B cell (primary cell): ENCODE results near the gene MEGF11. TPM values are rescaled to one million over a fixed set of nuclear protein-coding genes. Genes with fewer than 3 reads are reported as not detected.

Experiments used
- ATAC-seq: fragments of 200-7000 bp; cut with Tn5 transposase; one replicate; pipeline ENCODE4 v1.10.0; 2021; ENCODE audit warnings: low read depth, mild to moderate bottlenecking, moderate number of reproducible peaks, moderate library complexity
- CTCF ChIA-PET: fragments of 350-600 bp; sonication (Branson Sonifier 250); formaldehyde crosslinking; loops from one replicate; lab custom pipeline; 2021; ENCODE audit warnings: antibody characterized with exemption, inconsistent platforms; lab: Charles Lee
- POLR2A ChIA-PET: fragments of 350-600 bp; sonication (Branson Sonifier 250); formaldehyde crosslinking; loops from one replicate; lab custom pipeline; 2021; ENCODE audit warnings: antibody characterized with exemption; lab: Charles Lee
- DNase-seq: peaks from one replicate; pipeline ENCODE4 v3.0.0; 2013
- H2AFZ ChIP-seq: 2 replicates; pipeline ENCODE4 v1.6.1; 2012; ENCODE audit warnings: mild to moderate bottlenecking, low read depth, low read length; ENCODE audit not compliant: insufficient read depth, poor library complexity, severe bottlenecking
- H3K27ac ChIP-seq, 2 donors: 1 replicate in 1 of 2; 2 replicates in 1 of 2; pipeline ENCODE4 v1.5.1; 2012 to 2013; ENCODE audit warnings: low read length in 2 of 2, mild to moderate bottlenecking in 2 of 2, moderate library complexity in 1 of 2
- H3K27me3 ChIP-seq, 4 experiments: fragments of 200-600 bp in 1 of 4; sonication (generic) in 1 of 4; replicated peaks in 1 of 4; 1 replicate in 2 of 4; 2 replicates in 2 of 4; pipeline versions ENCODE4 v1.6.1 to v1.7.0; 2013 to 2016; ENCODE audit warnings: low read length in 3 of 4, mild to moderate bottlenecking in 2 of 4, mixed read lengths in 1 of 4, moderate library complexity in 1 of 4; ENCODE audit not compliant: insufficient read depth in 4 of 4, control insufficient read depth in 3 of 4; ENCODE audit errors: control extremely low read depth in 1 of 4
- H3K36me3 ChIP-seq, 2 experiments: replicated peaks in 1 of 2; 1 replicate in 1 of 2; 2 replicates in 1 of 2; pipeline versions ENCODE4 v1.6.1 to v1.7.1; 2013; ENCODE audit warnings: low read length in 1 of 2; ENCODE audit not compliant: insufficient read depth in 2 of 2, control insufficient read depth in 1 of 2; ENCODE audit errors: control extremely low read depth in 1 of 2, extremely low read depth in 1 of 2
- H3K4me1 ChIP-seq, 2 donors: fragments of 200-600 bp in 1 of 2; sonication (generic) in 1 of 2; 1 replicate in 1 of 2; 2 replicates in 1 of 2; pipeline versions ENCODE4 v1.5.1 to v1.6.1; 2013 to 2017; ENCODE audit warnings: low read length in 2 of 2; ENCODE audit not compliant: control insufficient read depth in 2 of 2, insufficient read depth in 2 of 2
- H3K4me2 ChIP-seq: replicated peaks from 2 replicates; pipeline ENCODE3; 2012; ENCODE audit warnings: mild to moderate bottlenecking, low read depth, low read length; ENCODE audit not compliant: poor library complexity, severe bottlenecking
- H3K4me3 ChIP-seq, 5 experiments: fragments of 200-600 bp in 1 of 5; sonication (generic) in 1 of 5; 1 replicate in 3 of 5; 2 replicates in 2 of 5; pipeline versions ENCODE4 v1.5.1 to v1.7.0; 2011 to 2016; ENCODE audit warnings: low read length in 4 of 5, mild to moderate bottlenecking in 4 of 5, low read depth in 2 of 5, control low read depth in 1 of 5, moderate library complexity in 1 of 5; ENCODE audit not compliant: insufficient read depth in 1 of 5; ENCODE audit errors: control extremely low read depth in 1 of 5, extremely low read depth in 1 of 5
- H3K79me2 ChIP-seq: fragments of 200-600 bp; sonication (generic); one replicate; pipeline ENCODE4 v1.6.0; 2016; ENCODE audit warnings: low read length; ENCODE audit not compliant: control insufficient read depth, insufficient read depth
- H3K9ac ChIP-seq: fragments of 200-600 bp; sonication (generic); 2 replicates; pipeline ENCODE4 v1.6.1; 2017; ENCODE audit warnings: mild to moderate bottlenecking, low read length, moderate library complexity
- H3K9me3 ChIP-seq, 3 donors: one replicate each; pipeline versions ENCODE4 v1.6.1 to v1.7.1; 2013; ENCODE audit warnings: low read length in 2 of 3; ENCODE audit not compliant: control insufficient read depth in 2 of 3, insufficient read depth in 1 of 3; ENCODE audit errors: control extremely low read depth in 1 of 3
- H4K20me1 ChIP-seq: 2 replicates; pipeline ENCODE4 v1.6.0; 2012; ENCODE audit warnings: mild to moderate bottlenecking, low read length; ENCODE audit not compliant: insufficient read depth, control insufficient read depth, poor library complexity, severe bottlenecking
- H3K27ac Mint-ChIP-seq: one replicate; pipeline ENCODE4 v1.8.0; 2021; ENCODE audit warnings: mixed read lengths
- H3K27me3 Mint-ChIP-seq: one replicate; pipeline ENCODE4 v1.8.0; 2021; ENCODE audit warnings: mixed read lengths
- H3K4me1 Mint-ChIP-seq: one replicate; pipeline ENCODE4 v1.8.0; 2021; ENCODE audit warnings: mixed read lengths
- H3K4me3 Mint-ChIP-seq: one replicate; pipeline ENCODE4 v1.8.0; 2021; ENCODE audit warnings: mixed read lengths
- H3K9me3 Mint-ChIP-seq: one replicate; pipeline ENCODE4 v1.8.0; 2022; ENCODE audit warnings: mixed read lengths; ENCODE audit not compliant: insufficient read depth
- CTCF ChIP-seq: fragments of 200-600 bp; IDR thresholded peaks from one replicate; pipeline ENCODE4 v1.8.0; 2022; ENCODE audit warnings: antibody characterized with exemption, mild to moderate bottlenecking
- EZH2 ChIP-seq: IDR thresholded peaks from 2 replicates; pipeline ENCODE4 v1.6.1; 2012; ENCODE audit warnings: borderline replicate concordance, low read depth, mild to moderate bottlenecking, moderate library complexity, low read length; ENCODE audit not compliant: insufficient read depth, poor library complexity, severe bottlenecking
- intact Hi-C: fragments of 100-400 bp; cut with micrococcal nuclease; formaldehyde crosslinking; loops from one replicate; pipeline ENCODE4 v1.10.0; 2022
- polyA plus RNA-seq: library from polyadenylated mRNA; depleted of rRNA; stranded (reverse); fragments of >200 nt; gene quantifications from 2 replicates; pipeline ENCODE4 v1.2.3, GENCODE V29; 2012
- total RNA-seq, 2 donors: library from RNA; stranded (reverse); fragments of 120-200 nt in 1 of 2; gene quantifications; 1 replicate in 1 of 2; 2 replicates in 1 of 2; pipeline versions ENCODE4 v1.2.3 to v1.2.4, GENCODE V29; 2013 to 2022

Gene MEGF11
- total and polyA plus RNA-seq, 2 donors (not counting 1 experiment from before 2014, with no cell fraction given), result 0.04 to 0.34 TPM

GRCh38 chr15:65971741-65971995 lies 281.9 kb downstream of the MEGF11 start:
- no peak overlapping the region for H3K4me3 Mint-ChIP-seq

More at GRCh38 chr15:65971741-65971995, 281.9 kb downstream of the MEGF11 start:
- no peaks in the 10 kb centered on the region for H3K9me3 Mint-ChIP-seq
- DNase-seq (no peak), ATAC-seq (no peak)
- intact Hi-C loops, result no loop called here
- H3K4me3 ChIP-seq, result no peak overlapping the region
- POLR2A ChIA-PET, result no interaction called here
- no peaks in the 10 kb centered on the region for H4K20me1 ChIP-seq
- TF ChIP-seq CTCF, result no peak
- no peak for TF ChIP-seq EZH2
- H3K27ac ChIP-seq, result no peak overlapping the region
- H3K4me2 ChIP-seq, result no peak overlapping the region
- CTCF ChIA-PET, result no interaction called here
- no peaks in the 10 kb centered on the region for H3K4me1 Mint-ChIP-seq
- peaks cover 0 to 10% (median 5%) of the 10 kb centered on the region in 4 experiments for H3K27me3 ChIP-seq
- H3K4me1 ChIP-seq, result no peaks in the 10 kb centered on the region
- no peaks in the 10 kb centered on the region for H3K9me3 ChIP-seq
- no peaks in the 10 kb centered on the region for H3K79me2 ChIP-seq
- H3K27ac Mint-ChIP-seq, result no peak overlapping the region
- H3K36me3 ChIP-seq, result no peaks in the 10 kb centered on the region
- H3K9ac ChIP-seq, result no peak overlapping the region
- no peak overlapping the region for H2AFZ ChIP-seq
- peaks cover 32% of the 10 kb centered on the region for H3K27me3 Mint-ChIP-seq
